GM10248 (cell line): ENCODE results near the gene ATP2A1.

Experiments
- CTCF ChIA-PET: fragments of 300-600 bp; sonication (Branson Sonifier 250); formaldehyde crosslinking; extraction: SDS; loops from one replicate; lab custom pipeline; 2021; ENCODE audit warnings: antibody characterized with exemption; lab: Yijun Ruan, JAX
- POLR2A ChIA-PET: fragments of 350-650 bp; sonication (Branson Sonifier 250); formaldehyde crosslinking; extraction: SDS; loops from one replicate; lab custom pipeline; 2020; ENCODE audit warnings: antibody characterized with exemption; lab: Yijun Ruan, JAX
- DNase-seq: peaks from one replicate; pipeline ENCODE4 v3.0.0; 2012; ENCODE audit errors: extremely low spot score
- CTCF ChIP-seq: IDR thresholded peaks from 2 replicates; pipeline ENCODE4 v1.5.1; 2012; ENCODE audit warnings: mild to moderate bottlenecking, low read depth; ENCODE audit errors: extremely low read depth, missing control alignments, control extremely low read depth

Gene ATP2A1

GRCh38 chr16:28893291-28893690 is 15.0 kb downstream of the ATP2A1 start:
- POLR2A ChIA-PET = interaction anchor here (0.7 kb wide), 1 partner anchor 13 kb away, joined by 13 read pairs; no protein-coding TSS in a partner anchor
- DNase-seq = no peak
- no peak for TF ChIP-seq CTCF
- CTCF ChIA-PET = no interaction called here

- ChIA-PET POLR2A (no interaction called here), CTCF (interaction anchor here (0.8 kb wide), 1 partner anchor 20 kb away, joined by 3 read pairs; no protein-coding TSS in a partner anchor)
- no peak for DNase-seq
- TF ChIP-seq CTCF = no peak
Measured at GRCh38 chr16:28895609-28896008, 17.3 kb downstream of the ATP2A1 start.

GRCh38 chr16:28897826-28898225 is 19.5 kb downstream of the ATP2A1 start:
- no peak for DNase-seq

GRCh38 chr16:28898266-28898665 is 20.0 kb downstream of the ATP2A1 start:
- no peak for TF ChIP-seq CTCF
- ChIA-PET POLR2A (no interaction called here), CTCF (no interaction called here)
- DNase-seq = no peak

More at GRCh38 chr16:28897826-28898225, 19.5 kb downstream of the ATP2A1 start:
- POLR2A ChIA-PET = no interaction called here
- TF ChIP-seq CTCF = no peak
- CTCF ChIA-PET = interaction anchor here (1.1 kb wide), 1 partner anchor 10 kb away, joined by 3 read pairs; no protein-coding TSS in a partner anchor

GRCh38 chr16:28898942-28899341 is 20.7 kb downstream of the ATP2A1 start:
- DNase-seq = no peak
- POLR2A ChIA-PET = no interaction called here
- CTCF ChIA-PET = interaction anchor here (1.4 kb wide), 1 partner anchor 46 kb away, joined by 3 read pairs; no protein-coding TSS in a partner anchor
- TF ChIP-seq CTCF = no peak

GRCh38 chr16:28899882-28900590 is 21.7 kb downstream of the ATP2A1 start:
- POLR2A ChIA-PET = interaction anchor here (0.6 kb wide), 2 partner anchors 15 to 85 kb away, joined by 4 to 5 read pairs; partner anchors contain the start of gene LAT
- CTCF ChIA-PET = interaction anchor here (1.4 kb wide), 1 partner anchor 45 kb away, joined by 3 read pairs; no protein-coding TSS in a partner anchor
- no peak for DNase-seq
- TF ChIP-seq CTCF = no peak
